Measurements from ENCODE around the gene KHDRBS2.

- TF ChIP-seq, protein P1, sequence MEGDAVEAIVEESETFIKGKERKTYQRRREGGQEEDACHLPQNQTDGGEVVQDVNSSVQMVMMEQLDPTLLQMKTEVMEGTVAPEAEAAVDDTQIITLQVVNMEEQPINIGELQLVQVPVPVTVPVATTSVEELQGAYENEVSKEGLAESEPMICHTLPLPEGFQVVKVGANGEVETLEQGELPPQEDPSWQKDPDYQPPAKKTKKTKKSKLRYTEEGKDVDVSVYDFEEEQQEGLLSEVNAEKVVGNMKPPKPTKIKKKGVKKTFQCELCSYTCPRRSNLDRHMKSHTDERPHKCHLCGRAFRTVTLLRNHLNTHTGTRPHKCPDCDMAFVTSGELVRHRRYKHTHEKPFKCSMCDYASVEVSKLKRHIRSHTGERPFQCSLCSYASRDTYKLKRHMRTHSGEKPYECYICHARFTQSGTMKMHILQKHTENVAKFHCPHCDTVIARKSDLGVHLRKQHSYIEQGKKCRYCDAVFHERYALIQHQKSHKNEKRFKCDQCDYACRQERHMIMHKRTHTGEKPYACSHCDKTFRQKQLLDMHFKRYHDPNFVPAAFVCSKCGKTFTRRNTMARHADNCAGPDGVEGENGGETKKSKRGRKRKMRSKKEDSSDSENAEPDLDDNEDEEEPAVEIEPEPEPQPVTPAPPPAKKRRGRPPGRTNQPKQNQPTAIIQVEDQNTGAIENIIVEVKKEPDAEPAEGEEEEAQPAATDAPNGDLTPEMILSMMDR (IDR thresholded peaks at IDR 0.05), result no peak
- no peak for TF ChIP-seq POLR2A (IDR thresholded peaks at IDR 0.05)
- TF ChIP-seq POLR2AphosphoS5 (IDR thresholded peaks at IDR 0.05), result no peak
Measured at GRCh38 chr6:62262283-62262682, 23.7 kb downstream of the KHDRBS2 start.

Measured in breast epithelium (tissue), 3 donors.